Activated CD4-positive, alpha-beta memory T cell treated with anti-CD3 and anti-CD28 coated beads for 36 hours (primary cell): ENCODE results near the gene SETDB2. TPM values are rescaled to one million over a fixed set of nuclear protein-coding genes. Genes with fewer than 3 reads are reported as not detected.

Experiments used
- CTCF ChIA-PET: fragments of 350-600 bp; sonication (Branson Sonifier 250); formaldehyde crosslinking; loops from one replicate; lab custom pipeline; 2021; ENCODE audit warnings: antibody characterized with exemption, inconsistent platforms; lab: Charles Lee
- POLR2A ChIA-PET: fragments of 350-600 bp; sonication (Branson Sonifier 250); formaldehyde crosslinking; loops from one replicate; lab custom pipeline; 2021; ENCODE audit warnings: antibody characterized with exemption; lab: Charles Lee
- DNase-seq: peaks from one replicate; pipeline ENCODE4 v3.0.0-alpha.2; 2020
- H3K27ac Mint-ChIP-seq: one replicate; pipeline ENCODE4 v1.8.0; 2021; ENCODE audit warnings: mixed read lengths
- H3K27me3 Mint-ChIP-seq: one replicate; pipeline ENCODE4 v1.8.0; 2021; ENCODE audit warnings: mixed read lengths
- H3K36me3 Mint-ChIP-seq: one replicate; pipeline ENCODE4 v1.8.0; 2021; ENCODE audit warnings: mixed read lengths
- H3K4me1 Mint-ChIP-seq: one replicate; pipeline ENCODE4 v1.8.0; 2021; ENCODE audit warnings: low read depth, mixed read lengths
- H3K4me3 Mint-ChIP-seq: one replicate; pipeline ENCODE4 v1.8.0; 2021; ENCODE audit warnings: mild to moderate bottlenecking, mixed read lengths
- H3K9me3 Mint-ChIP-seq: one replicate; pipeline ENCODE4 v1.8.0; 2021; ENCODE audit warnings: mixed read lengths
- intact Hi-C: fragments of 100-400 bp; cut with micrococcal nuclease; formaldehyde crosslinking; loops from one replicate; pipeline ENCODE4 v1.15.1; 2023
- total RNA-seq, 2 experiments: library from RNA; stranded (reverse); gene quantifications; one replicate each; pipeline ENCODE4 v1.2.3, GENCODE V29; 2021

SETDB2 gene
- total RNA-seq, 2 experiments from 2014 or later, result 13.9 to 15.9 TPM

DNA sequence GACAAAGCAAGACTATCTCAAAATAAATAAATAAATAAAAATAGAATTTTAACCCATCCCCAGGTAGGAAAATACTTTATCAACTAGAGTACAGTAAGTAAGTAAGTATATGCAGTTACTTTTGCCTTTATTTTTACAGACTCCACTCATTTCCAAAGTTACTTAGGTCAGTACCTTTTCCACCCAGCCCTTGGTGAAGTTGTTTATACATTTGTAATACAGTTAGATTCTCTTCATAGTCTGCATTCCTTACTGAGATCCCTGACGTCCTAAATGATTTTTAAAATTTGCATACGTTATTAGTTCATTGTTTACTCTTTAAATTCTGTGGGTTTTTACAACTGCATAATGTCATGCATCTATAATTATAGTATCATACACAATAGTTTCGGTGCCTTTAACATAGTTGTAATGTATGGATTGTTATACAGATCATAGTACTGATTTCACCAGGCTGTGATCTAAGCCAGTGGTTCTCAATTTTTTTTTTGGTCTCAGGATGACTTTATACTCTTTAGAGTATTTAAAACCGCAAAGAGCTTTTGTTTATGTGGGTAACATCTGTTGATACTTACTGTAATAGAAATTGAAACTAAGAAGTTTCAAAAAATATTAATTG is 10.4 kb downstream of the SETDB2 start:
- no peak for DNase-seq
- intact Hi-C loops, result loop anchor here (1.0 to 5.0 kb wide), 4 partner anchors 10 to 572 kb away; partner anchors contain the start of genes CAB39L, PHF11 and SETDB2
- CTCF ChIA-PET, result interaction anchor here (1.6 kb wide), 1 partner anchor 10 kb away, joined by 8 read pairs; the partner anchor contains the start of genes CAB39L and SETDB2
- H3K27ac Mint-ChIP-seq, result peak overlapping the region; percentile 79
- peaks cover 35% of the 10 kb centered on the region for H3K4me1 Mint-ChIP-seq
- POLR2A ChIA-PET, result interaction anchor here (1.7 to 1.8 kb wide), 2 partner anchors 11 to 41 kb away, joined by 4 to 8 read pairs; partner anchors contain the start of genes CAB39L, PHF11 and SETDB2
- H3K4me3 Mint-ChIP-seq, result no peak overlapping the region
- no peaks in the 10 kb centered on the region for H3K9me3 Mint-ChIP-seq
- peaks cover 10% of the 10 kb centered on the region for H3K36me3 Mint-ChIP-seq
- H3K27me3 Mint-ChIP-seq, result no peaks in the 10 kb centered on the region

DNA sequence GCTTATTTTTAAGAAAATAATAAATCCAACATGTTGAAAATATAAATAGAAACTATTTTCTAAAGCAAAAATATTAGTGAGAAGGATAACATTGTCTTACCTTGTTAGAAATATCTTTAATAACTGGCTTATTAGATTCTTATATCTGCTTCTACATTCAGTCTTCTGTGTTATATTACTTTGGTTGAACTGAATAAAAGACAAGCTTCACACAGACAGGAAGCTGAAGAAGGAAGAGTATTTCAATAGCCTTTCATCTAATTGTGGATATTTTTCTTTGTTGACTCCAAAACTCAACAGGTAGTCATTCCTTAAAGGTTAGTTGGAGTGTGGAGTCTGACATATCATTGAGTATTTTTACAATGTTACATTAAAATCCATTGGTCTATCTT is 10.9 kb downstream of the SETDB2 start:
- Mint-ChIP-seq H3K4me1 (peaks cover 30% of the 10 kb centered on the region), H3K27me3 (no peaks in the 10 kb centered on the region), H3K9me3 (no peaks in the 10 kb centered on the region), H3K36me3 (peaks cover 5% of the 10 kb centered on the region), H3K4me3 (no peak overlapping the region), H3K27ac (no peak overlapping the region)
- intact Hi-C loops, result loop anchor here (2.0 kb wide), 2 partner anchors 40 to 116 kb away; partner anchors contain the start of gene PHF11
- DNase-seq, result no peak
- ChIA-PET POLR2A (interaction anchor here (1.7 to 1.8 kb wide), 2 partner anchors 11 to 41 kb away, joined by 4 to 8 read pairs; partner anchors contain the start of genes CAB39L, PHF11 and SETDB2), CTCF (interaction anchor here (1.6 kb wide), 1 partner anchor 11 kb away, joined by 8 read pairs; the partner anchor contains the start of genes CAB39L and SETDB2)

DNA sequence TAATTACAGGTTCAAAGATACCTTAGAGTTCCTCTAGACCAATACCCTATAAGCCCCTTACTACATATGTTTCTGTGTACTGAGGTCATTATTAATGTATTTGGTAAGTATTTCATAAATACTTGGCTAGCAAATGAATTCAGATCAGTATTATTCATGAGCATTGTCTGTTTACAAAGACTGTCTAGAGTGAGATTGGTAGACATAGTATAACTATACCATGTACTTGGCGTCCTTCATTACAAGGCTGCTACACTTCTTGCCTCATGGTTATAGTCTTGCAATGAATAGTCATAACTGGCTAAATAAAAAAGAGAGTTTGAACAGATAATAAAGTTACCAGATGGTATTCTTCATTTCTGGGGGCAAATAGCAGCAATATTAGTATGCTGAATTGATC is 12.1 kb downstream of the SETDB2 start:
- no peaks in the 10 kb centered on the region for H3K27me3 Mint-ChIP-seq
- no peak overlapping the region for H3K27ac Mint-ChIP-seq

DNA sequence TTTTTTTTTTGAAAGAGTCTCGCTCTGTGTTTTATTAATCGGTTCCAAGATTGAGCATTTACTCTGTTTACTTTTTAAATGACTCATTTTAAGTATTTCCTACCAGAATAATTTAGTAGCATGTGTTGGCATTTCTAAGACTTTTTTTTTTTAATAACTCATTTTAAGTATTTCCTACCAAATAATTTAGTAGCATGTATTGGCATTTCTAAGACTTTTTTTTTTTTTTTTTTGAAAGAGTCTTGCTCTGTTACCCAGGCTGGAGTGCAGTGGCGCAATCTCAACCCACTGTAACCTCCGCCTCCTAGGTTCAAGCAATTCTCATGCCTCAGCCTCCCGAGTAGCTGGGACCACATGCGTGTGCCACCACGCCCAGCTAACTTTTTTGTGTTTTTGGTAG is 13.1 kb downstream of the SETDB2 start:
- POLR2A ChIA-PET, result no interaction called here
- no peaks in the 10 kb centered on the region for H3K27me3 Mint-ChIP-seq
- intact Hi-C loops, result no loop called here

More for the DNA sequence above, 12.1 kb downstream of the SETDB2 start:
- Mint-ChIP-seq H3K9me3 (no peaks in the 10 kb centered on the region), H3K4me3 (no peak overlapping the region), H3K36me3 (peaks cover 10% of the 10 kb centered on the region), H3K4me1 (peaks cover 24% of the 10 kb centered on the region)
- POLR2A ChIA-PET, result no interaction called here
- DNase-seq, result no peak
- CTCF ChIA-PET, result no interaction called here
- intact Hi-C loops, result no loop called here

DNA sequence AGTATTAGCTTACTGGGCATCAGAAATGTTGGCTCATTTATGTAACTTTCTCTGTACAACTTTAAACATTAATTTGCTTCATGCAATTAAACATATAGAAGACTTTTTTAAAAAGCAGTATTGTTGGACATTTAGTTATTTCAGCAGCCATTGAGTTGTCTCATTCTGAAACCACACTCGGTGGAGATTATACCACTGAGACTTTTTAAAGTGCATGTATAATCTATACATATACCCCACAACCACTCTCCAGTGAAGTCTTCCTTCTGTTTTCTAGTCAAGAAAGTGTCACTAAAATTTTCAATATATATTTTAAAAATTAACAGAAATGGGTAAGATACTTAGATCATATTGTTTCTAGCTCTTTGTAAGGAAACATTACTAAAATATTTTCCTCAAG is 15.5 kb downstream of the SETDB2 start:
- Mint-ChIP-seq H3K4me3 (no peak overlapping the region), H3K27me3 (no peaks in the 10 kb centered on the region), H3K27ac (no peak overlapping the region), H3K4me1 (peaks cover 10% of the 10 kb centered on the region), H3K9me3 (peaks cover 16% of the 10 kb centered on the region), H3K36me3 (peaks cover 37% of the 10 kb centered on the region)
- intact Hi-C loops, result no loop called here
- POLR2A ChIA-PET, result no interaction called here
- no peak for DNase-seq
- CTCF ChIA-PET, result no interaction called here

More for the DNA sequence above, 13.1 kb downstream of the SETDB2 start:
- CTCF ChIA-PET, result no interaction called here
- no peak for DNase-seq
- Mint-ChIP-seq H3K9me3 (peaks cover 2% of the 10 kb centered on the region), H3K4me3 (no peak overlapping the region), H3K27ac (no peak overlapping the region), H3K36me3 (peaks cover 21% of the 10 kb centered on the region), H3K4me1 (peaks cover 24% of the 10 kb centered on the region)

DNA sequence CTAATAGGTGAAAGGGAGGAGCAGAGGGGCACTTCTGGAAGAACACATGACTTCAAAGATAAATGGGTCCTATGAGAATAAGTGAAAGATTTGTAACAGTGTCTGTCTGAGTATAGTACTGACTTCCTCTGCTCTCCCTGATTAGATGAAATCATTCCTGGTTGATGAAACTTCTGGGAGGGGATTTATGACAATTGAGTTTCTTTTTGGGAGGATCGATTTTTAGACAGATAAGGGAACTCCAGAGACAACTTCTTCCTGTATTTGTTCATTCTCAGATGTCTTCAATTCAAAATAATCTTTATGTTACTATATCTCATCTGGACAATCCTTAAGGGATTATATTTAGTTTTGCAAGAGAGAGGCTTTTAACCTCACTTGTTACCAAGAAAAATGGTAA is 20.0 kb downstream of the SETDB2 start:
- no peak for DNase-seq
- Mint-ChIP-seq H3K4me3 (no peak overlapping the region), H3K27me3 (no peaks in the 10 kb centered on the region), H3K4me1 (no peaks in the 10 kb centered on the region), H3K36me3 (peaks cover 52% of the 10 kb centered on the region), H3K9me3 (peaks cover 16% of the 10 kb centered on the region), H3K27ac (no peak overlapping the region)
- intact Hi-C loops, result no loop called here
- ChIA-PET POLR2A (no interaction called here), CTCF (no interaction called here)

DNA sequence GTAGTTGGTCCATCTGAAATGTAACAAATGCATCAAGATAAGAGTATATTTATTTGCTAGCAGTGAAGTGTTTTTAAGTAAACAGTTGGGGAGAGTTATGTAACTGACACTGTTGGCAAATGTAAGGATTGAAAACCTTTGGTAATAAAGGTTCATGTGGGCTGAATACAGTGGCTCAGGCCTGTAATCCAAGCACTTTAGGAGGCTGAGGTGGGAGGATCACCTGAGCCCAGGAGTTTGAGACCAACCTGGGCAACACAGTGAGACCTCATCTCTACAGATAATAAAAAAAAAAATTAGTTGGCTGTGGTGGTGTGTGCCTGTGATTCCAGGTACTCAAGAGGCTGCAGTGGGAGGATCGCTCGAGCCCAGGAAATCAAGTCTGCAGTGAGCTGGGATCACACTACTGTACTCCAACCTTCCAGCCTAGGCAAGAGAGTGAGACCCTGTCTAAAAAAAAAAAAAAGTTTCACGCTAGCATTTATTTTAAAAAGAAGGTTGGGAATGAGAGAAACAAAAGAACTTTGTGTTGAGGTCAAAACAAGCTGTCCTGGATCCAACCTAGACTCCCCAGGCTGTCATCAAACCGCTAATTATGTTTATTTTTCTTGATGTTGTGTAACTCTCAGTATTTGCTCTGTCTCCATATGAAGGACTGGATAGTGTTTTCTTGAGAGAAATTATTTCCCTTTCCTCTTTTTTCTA is 20.7 kb downstream of the SETDB2 start:
- peaks cover 58% of the 10 kb centered on the region for H3K36me3 Mint-ChIP-seq
- POLR2A ChIA-PET, result interaction anchor here (0.6 kb wide), 1 partner anchor 93 kb away, joined by 3 read pairs; no protein-coding TSS in a partner anchor
- DNase-seq, result no peak
- H3K4me3 Mint-ChIP-seq, result no peak overlapping the region
- CTCF ChIA-PET, result no interaction called here
- H3K27ac Mint-ChIP-seq, result no peak overlapping the region
- intact Hi-C loops, result no loop called here
- no peaks in the 10 kb centered on the region for H3K27me3 Mint-ChIP-seq
- H3K9me3 Mint-ChIP-seq, result peaks cover 16% of the 10 kb centered on the region
- H3K4me1 Mint-ChIP-seq, result no peaks in the 10 kb centered on the region

DNA sequence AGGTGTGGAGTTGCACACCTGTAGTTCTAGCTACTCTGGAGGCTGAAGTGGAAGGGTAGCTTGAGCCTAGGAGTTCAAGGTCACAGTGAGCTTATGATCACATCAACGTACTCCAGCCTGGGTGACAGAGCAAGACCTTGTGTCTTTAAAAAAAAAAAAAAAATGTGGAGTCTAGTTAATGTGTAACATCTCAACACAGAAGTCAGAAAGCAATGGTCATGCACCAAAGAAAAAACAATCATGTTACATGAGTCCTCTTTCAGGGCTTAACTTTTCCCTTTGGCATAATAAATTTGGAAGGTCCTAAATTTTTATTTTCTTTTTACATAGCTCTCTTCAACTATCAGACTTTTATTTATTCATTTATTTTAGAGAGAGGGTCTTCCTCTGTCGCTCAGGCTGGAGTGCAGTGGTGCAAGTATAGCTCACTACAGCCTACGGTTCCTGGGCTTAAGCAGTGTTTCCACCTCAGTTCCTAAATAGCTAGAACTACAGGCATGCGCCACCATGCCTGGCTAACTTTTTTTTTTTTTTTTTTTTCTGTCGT is 22.3 kb downstream of the SETDB2 start:
- H3K27ac Mint-ChIP-seq, result no peak overlapping the region
- H3K36me3 Mint-ChIP-seq, result peaks cover 59% of the 10 kb centered on the region
- intact Hi-C loops, result no loop called here
- H3K27me3 Mint-ChIP-seq, result no peaks in the 10 kb centered on the region
- H3K4me3 Mint-ChIP-seq, result no peak overlapping the region
- H3K4me1 Mint-ChIP-seq, result no peaks in the 10 kb centered on the region
- ChIA-PET CTCF (interaction anchor here (0.6 kb wide), 1 partner anchor 76 kb away, joined by 7 read pairs; no protein-coding TSS in a partner anchor), POLR2A (interaction anchor here (0.6 kb wide), 1 partner anchor 108 kb away, joined by 3 read pairs; no protein-coding TSS in a partner anchor)
- peaks cover 16% of the 10 kb centered on the region for H3K9me3 Mint-ChIP-seq
- DNase-seq, result no peak

DNA sequence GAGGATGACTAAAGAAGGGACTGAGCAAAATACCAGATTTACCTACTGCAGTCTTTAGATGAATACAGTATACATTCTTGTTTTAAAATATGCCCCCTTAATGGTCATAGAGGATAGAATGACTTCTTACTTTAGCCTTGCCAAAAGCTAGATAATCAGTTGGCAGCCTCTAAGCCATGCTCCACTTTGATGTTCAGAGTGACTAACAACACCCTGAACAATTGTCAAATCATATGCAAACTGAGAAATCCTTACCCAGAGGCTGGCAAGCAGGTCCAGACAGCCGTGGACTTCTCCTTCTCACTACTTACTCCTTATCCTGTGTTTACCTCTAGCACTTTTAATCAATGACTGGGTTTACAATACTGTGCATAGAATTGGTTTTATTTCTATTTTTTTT is 28.1 kb downstream of the SETDB2 start:
- CTCF ChIA-PET, result no interaction called here
- peaks cover 36% of the 10 kb centered on the region for H3K36me3 Mint-ChIP-seq

DNA sequence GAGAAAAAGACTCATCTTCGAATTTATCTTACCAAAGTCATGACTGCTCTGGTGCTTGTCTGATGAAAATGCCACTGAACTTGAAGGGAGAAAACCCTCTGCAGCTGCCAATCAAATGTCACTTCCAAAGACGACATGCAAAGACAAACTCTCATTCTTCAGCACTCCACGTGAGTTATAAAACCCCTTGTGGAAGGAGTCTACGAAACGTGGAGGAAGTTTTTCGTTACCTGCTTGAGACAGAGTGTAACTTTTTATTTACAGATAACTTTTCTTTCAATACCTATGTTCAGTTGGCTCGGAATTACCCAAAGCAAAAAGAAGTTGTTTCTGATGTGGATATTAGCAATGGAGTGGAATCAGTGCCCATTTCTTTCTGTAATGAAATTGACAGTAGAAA is 32.5 kb downstream of the SETDB2 start:
- no peaks in the 10 kb centered on the region for H3K9me3 Mint-ChIP-seq
- H3K27me3 Mint-ChIP-seq, result no peaks in the 10 kb centered on the region
- H3K36me3 Mint-ChIP-seq, result peaks cover 23% of the 10 kb centered on the region
- DNase-seq, result no peak
- H3K27ac Mint-ChIP-seq, result no peak overlapping the region
- CTCF ChIA-PET, result no interaction called here
- POLR2A ChIA-PET, result no interaction called here
- peaks cover 6% of the 10 kb centered on the region for H3K4me1 Mint-ChIP-seq
- no peak overlapping the region for H3K4me3 Mint-ChIP-seq
- intact Hi-C loops, result no loop called here

More for the DNA sequence above, 28.1 kb downstream of the SETDB2 start:
- no peak overlapping the region for H3K27ac Mint-ChIP-seq
- DNase-seq, result no peak
- no peaks in the 10 kb centered on the region for H3K9me3 Mint-ChIP-seq
- intact Hi-C loops, result no loop called here
- H3K4me3 Mint-ChIP-seq, result no peak overlapping the region
- peaks cover 6% of the 10 kb centered on the region for H3K4me1 Mint-ChIP-seq
- no peaks in the 10 kb centered on the region for H3K27me3 Mint-ChIP-seq
- POLR2A ChIA-PET, result no interaction called here

DNA sequence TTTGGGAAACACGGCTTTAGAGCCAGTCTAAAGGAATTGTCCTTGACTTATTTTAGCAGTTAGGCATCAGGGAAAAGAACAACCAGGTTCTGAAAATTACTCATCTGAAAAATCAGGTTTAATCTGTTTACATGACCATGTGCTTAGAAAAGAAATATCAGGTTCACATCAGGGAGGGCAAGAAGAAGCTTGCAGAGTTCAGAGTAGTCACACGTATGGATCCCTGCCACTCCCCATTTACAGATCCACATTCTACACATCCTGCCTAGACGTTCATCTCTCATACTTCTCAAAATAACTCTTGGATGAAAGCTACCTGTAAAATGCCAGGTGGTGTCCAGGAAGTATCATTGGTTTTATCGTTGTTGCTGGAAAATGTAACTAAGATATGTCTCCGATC is 37.7 kb downstream of the SETDB2 start:
- H3K27me3 Mint-ChIP-seq, result no peaks in the 10 kb centered on the region
- ChIA-PET CTCF (no interaction called here), POLR2A (interaction anchor here (0.6 kb wide), 1 partner anchor 10 kb away, joined by 6 read pairs; no protein-coding TSS in a partner anchor)
- H3K36me3 Mint-ChIP-seq, result peaks cover 35% of the 10 kb centered on the region
- no peaks in the 10 kb centered on the region for H3K4me1 Mint-ChIP-seq
- H3K9me3 Mint-ChIP-seq, result no peaks in the 10 kb centered on the region
- no peak overlapping the region for H3K4me3 Mint-ChIP-seq
- no peak for DNase-seq
- intact Hi-C loops, result no loop called here
- no peak overlapping the region for H3K27ac Mint-ChIP-seq

DNA sequence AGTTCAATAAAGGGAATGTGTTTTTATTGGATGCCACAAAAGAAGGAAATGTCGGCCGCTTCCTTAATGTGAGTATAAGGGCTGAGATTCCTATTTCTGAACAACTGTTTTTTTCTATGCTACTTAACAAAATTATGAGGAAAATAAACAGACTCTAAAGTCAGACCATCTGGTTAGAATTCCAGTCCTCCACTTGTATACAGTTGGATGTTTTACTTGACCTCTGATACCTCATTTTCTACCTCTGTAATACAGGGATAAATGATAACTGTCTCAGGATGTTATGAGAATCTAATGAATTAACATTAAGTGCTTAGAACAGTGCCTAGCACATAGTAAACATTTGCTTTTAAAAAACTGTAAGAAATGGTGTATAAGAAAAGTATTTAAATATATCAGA is 44.5 kb downstream of the SETDB2 start:
- H3K36me3 Mint-ChIP-seq, result peaks cover 26% of the 10 kb centered on the region
- intact Hi-C loops, result no loop called here

More for the DNA sequence above, 44.5 kb downstream of the SETDB2 start:
- H3K27ac Mint-ChIP-seq, result no peak overlapping the region
- H3K4me1 Mint-ChIP-seq, result no peaks in the 10 kb centered on the region
- no peaks in the 10 kb centered on the region for H3K9me3 Mint-ChIP-seq
- no peak for DNase-seq
- CTCF ChIA-PET, result no interaction called here
- H3K4me3 Mint-ChIP-seq, result no peak overlapping the region
- POLR2A ChIA-PET, result no interaction called here
- no peaks in the 10 kb centered on the region for H3K27me3 Mint-ChIP-seq
